Measurements from ENCODE around the gene ATP5MC2.

The ATP5MC2 gene

DNA sequence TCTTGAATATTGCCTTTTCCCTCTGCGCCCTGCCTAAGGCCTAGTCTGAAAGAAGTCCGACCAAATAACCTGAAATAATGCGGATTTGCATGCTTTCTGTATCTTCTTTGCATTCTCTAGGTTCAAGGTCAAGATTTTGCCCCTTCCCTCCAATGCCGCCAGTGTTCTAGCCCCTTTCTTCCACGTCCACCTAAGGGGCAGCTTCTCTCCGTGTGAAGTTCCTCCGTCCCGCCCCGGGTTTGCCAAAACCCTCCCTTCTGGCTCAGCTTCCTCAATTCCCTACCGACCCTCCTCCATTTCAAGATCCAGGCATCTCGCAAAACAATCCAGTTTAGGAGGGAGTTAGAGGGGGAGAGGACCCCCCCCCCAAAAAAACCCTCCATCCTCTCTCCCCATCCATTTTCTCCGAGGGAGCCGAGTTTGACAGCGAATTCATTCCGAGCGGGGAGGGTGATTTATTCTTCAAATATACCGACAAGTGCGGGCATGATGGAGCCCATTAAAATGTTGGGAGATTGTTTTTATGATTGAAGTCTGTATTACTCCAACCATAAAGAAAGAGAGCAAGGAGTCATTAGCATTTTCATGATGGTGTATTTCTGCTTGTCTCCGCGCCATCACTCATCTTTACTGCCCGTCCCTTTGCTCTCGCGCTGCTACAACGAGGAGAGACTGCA lies 20.9 kb upstream of the ATP5MC2 start:
- no peak overlapping the region for H2AFZ ChIP-seq (ENCODE audit: low read depth)
- H3K79me2 ChIP-seq (ENCODE audit: insufficient read depth, low read depth), result no peaks in the 10 kb centered on the region
- peaks cover 76% of the 10 kb centered on the region for H3K27me3 ChIP-seq (ENCODE audit: insufficient read depth, low read depth)
- peaks cover 13% of the 10 kb centered on the region for H3K4me1 ChIP-seq (ENCODE audit: low read depth, poor library complexity, severe bottlenecking)
- TF ChIP-seq CTCF (conservative IDR thresholded peaks at IDR 0.05; ENCODE audit: low read depth, low read length), result no peak
- H3K9ac ChIP-seq, result no peak overlapping the region
- H3K4me2 ChIP-seq, result no peak overlapping the region
- H4K20me1 ChIP-seq (ENCODE audit: insufficient read depth), result no peaks in the 10 kb centered on the region
- no peaks in the 10 kb centered on the region for H3K36me3 ChIP-seq (ENCODE audit: insufficient read depth)
- no peak overlapping the region for H3K27ac ChIP-seq
- no peak overlapping the region for H3K4me3 ChIP-seq (IDR thresholded peaks at IDR 0.05; ENCODE audit: insufficient read depth, low read depth, low read length)

DNA sequence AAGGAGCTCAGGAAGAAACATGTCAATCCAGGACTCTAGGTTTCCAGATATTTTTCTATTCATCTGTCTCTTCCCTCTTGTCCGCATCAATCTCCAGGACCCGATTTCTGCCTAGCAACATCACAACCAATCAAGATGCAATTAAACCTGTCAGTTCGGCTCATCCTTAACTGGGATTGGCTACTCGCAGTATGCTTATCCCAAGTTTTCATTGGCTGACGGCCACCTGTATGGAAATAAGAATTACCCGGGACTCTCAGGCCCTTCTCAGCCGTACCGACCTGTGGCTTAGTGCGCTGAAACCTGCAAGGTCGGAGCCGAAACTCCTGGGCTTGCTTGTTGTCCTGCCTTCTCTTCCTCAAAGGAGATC lies 20.4 kb upstream of the ATP5MC2 start:
- Histone ChIP-seq H3K4me3 (IDR thresholded peaks at IDR 0.05; ENCODE audit: insufficient read depth, low read depth, low read length) (no peak overlapping the region), H3K9ac (no peak overlapping the region), H3K36me3 (ENCODE audit: insufficient read depth) (no peaks in the 10 kb centered on the region), H3K4me2 (no peak overlapping the region), H4K20me1 (ENCODE audit: insufficient read depth) (no peaks in the 10 kb centered on the region), H3K27ac (no peak overlapping the region), H2AFZ (ENCODE audit: low read depth) (no peak overlapping the region), H3K4me1 (ENCODE audit: low read depth, poor library complexity, severe bottlenecking) (peaks cover 13% of the 10 kb centered on the region), H3K27me3 (ENCODE audit: insufficient read depth, low read depth) (peaks cover 75% of the 10 kb centered on the region), H3K79me2 (ENCODE audit: insufficient read depth, low read depth) (no peaks in the 10 kb centered on the region)
- TF ChIP-seq CTCF (conservative IDR thresholded peaks at IDR 0.05; ENCODE audit: low read depth, low read length), result no peak

DNA sequence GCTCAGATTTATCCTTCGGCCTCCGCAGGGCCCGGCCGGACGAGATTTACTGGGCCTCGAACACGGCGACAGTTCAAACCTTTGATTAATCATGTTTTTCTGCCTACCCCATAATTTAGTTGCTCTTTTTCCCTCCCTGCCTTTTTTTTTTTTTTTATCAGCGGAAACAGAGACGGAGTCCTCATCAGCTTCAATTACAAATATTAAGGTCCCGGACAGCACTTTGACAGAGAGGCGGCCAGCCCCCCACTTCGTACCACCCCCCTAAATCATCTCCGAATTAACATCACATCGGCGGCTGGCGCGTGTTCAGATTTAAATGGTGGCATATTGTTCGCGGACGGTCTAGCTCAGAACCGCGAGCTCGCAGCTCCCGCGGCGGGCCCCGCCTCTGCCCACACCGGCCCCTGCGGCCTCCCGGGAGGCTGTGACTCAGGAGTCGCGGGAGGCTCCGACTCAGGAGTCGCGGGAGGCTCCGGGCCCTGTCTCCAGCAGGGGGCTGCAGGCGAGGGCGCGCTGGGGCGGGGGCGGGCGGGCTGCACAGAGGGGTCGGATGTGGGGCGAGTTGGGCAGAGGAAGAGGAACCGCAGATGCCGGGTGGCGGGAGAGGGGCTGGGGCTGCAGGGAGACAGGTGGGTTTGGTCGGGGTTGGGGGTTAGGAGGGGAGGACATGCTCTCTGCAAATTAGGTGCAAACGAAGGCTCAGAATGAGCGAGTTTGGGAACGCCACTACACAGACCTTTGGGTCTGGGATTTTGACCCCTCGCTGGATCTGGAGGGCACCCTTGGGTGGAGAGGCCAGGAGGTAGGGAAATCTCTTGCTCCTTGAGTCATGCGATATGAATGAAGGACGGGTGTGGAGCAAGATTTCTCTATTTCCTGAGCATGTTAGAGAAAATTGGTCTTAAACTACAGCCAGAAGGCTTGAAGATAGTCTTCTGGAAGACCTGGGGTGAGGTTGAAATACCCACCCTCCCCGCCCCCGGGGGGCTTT lies 19.6 kb upstream of the ATP5MC2 start:
- Histone ChIP-seq H3K36me3 (ENCODE audit: insufficient read depth) (no peaks in the 10 kb centered on the region), H3K79me2 (ENCODE audit: insufficient read depth, low read depth) (no peaks in the 10 kb centered on the region), H2AFZ (ENCODE audit: low read depth) (no peak overlapping the region), H3K4me2 (no peak overlapping the region), H3K27ac (no peak overlapping the region), H3K27me3 (ENCODE audit: insufficient read depth, low read depth) (peaks cover 68% of the 10 kb centered on the region), H3K4me1 (ENCODE audit: low read depth, poor library complexity, severe bottlenecking) (peaks cover 13% of the 10 kb centered on the region), H3K9ac (no peak overlapping the region), H3K4me3 (IDR thresholded peaks at IDR 0.05; ENCODE audit: insufficient read depth, low read depth, low read length) (no peak overlapping the region), H4K20me1 (ENCODE audit: insufficient read depth) (no peaks in the 10 kb centered on the region)
- TF ChIP-seq CTCF (conservative IDR thresholded peaks at IDR 0.05; ENCODE audit: low read depth, low read length), result no peak

GRCh38 chr12:53694756-53695151 lies 18.9 kb upstream of the ATP5MC2 start:
- Histone ChIP-seq H2AFZ (ENCODE audit: low read depth) (no peak overlapping the region), H3K36me3 (ENCODE audit: insufficient read depth) (no peaks in the 10 kb centered on the region), H3K27ac (no peak overlapping the region), H3K27me3 (ENCODE audit: insufficient read depth, low read depth) (peaks cover 61% of the 10 kb centered on the region), H3K9ac (no peak overlapping the region), H3K4me1 (ENCODE audit: low read depth, poor library complexity, severe bottlenecking) (peaks cover 13% of the 10 kb centered on the region), H3K4me2 (no peak overlapping the region), H4K20me1 (ENCODE audit: insufficient read depth) (no peaks in the 10 kb centered on the region), H3K4me3 (IDR thresholded peaks at IDR 0.05; ENCODE audit: insufficient read depth, low read depth, low read length) (no peak overlapping the region), H3K79me2 (ENCODE audit: insufficient read depth, low read depth) (no peaks in the 10 kb centered on the region)
- TF ChIP-seq CTCF (conservative IDR thresholded peaks at IDR 0.05; ENCODE audit: low read depth, low read length), result no peak

Measured in KMS-11 (cell line).